HepG2 (cell line): Measurements from ENCODE around the gene CASKIN1. TPM values are rescaled to one million over a fixed set of nuclear protein-coding genes. Genes with fewer than 3 reads are reported as not detected.
"Not testable (repeated sequence)": the region's sequence is repeated elsewhere in the genome, so short reads cannot be mapped to it uniquely, and the experiment has no call there.

Experiments used
- CREB1 ChIP-seq, 2 experiments: fragments of 450-650 bp in 1 of 2; IDR thresholded peaks; 2 replicates each; pipeline ENCODE4 v1.6.1; 2016 to 2017; ENCODE audit warnings: control low read depth in 1 of 2, mild to moderate bottlenecking in 1 of 2, missing compliant biosample characterization in 1 of 2, missing genetic modification characterization in 1 of 2
- ERF ChIP-seq: IDR thresholded peaks from 2 replicates; pipeline ENCODE4 v1.6.1; 2018; ENCODE audit warnings: missing biosample characterization, missing genetic modification reagents
- ETV5 ChIP-seq: IDR thresholded peaks from 2 replicates; pipeline ENCODE4 v1.6.1; 2018; ENCODE audit warnings: missing biosample characterization, missing genetic modification reagents, inconsistent platforms, borderline replicate concordance
- GABPB1 ChIP-seq: IDR thresholded peaks from 2 replicates; pipeline ENCODE4 v1.6.1; 2016; ENCODE audit warnings: mild to moderate bottlenecking, missing genetic modification reagents, moderate library complexity, missing compliant biosample characterization
- GATAD1 ChIP-seq: IDR thresholded peaks from 2 replicates; pipeline ENCODE4 v1.6.1; 2016; ENCODE audit warnings: missing genetic modification reagents, missing compliant biosample characterization
- HOXA3 ChIP-seq: sonication (generic); formaldehyde crosslinking; IDR thresholded peaks from 2 replicates; pipeline ENCODE4 v1.5.0; 2020; ENCODE audit warnings: missing genetic modification reagents
- MAZ ChIP-seq, 2 experiments: sonication (generic) in 1 of 2; formaldehyde crosslinking in 1 of 2; IDR thresholded peaks; 2 replicates each; pipeline versions ENCODE4 v1.5.0 to v1.6.1; 2012 to 2020; ENCODE audit warnings: low read depth in 2 of 2, mild to moderate bottlenecking in 2 of 2, borderline replicate concordance in 1 of 2, improper control_type of control experiment in 1 of 2, low read length in 1 of 2, missing genetic modification reagents in 1 of 2, moderate library complexity in 1 of 2
- NR2F6 ChIP-seq, 2 experiments: IDR thresholded peaks; 2 replicates each; pipeline ENCODE4 v1.6.1; 2016; ENCODE audit warnings: antibody characterized with exemption in 1 of 2, mild to moderate bottlenecking in 1 of 2
- SAP130 ChIP-seq: IDR thresholded peaks from 2 replicates; pipeline ENCODE4 v1.6.1; 2016; ENCODE audit warnings: low read depth
- TAF1 ChIP-seq: sonication (generic); formaldehyde crosslinking; IDR thresholded peaks from 2 replicates; pipeline ENCODE4 v1.4.0; 2020; ENCODE audit warnings: missing genetic modification reagents
- YEATS4 ChIP-seq: sonication (generic); formaldehyde crosslinking; IDR thresholded peaks from 2 replicates; pipeline ENCODE4 v1.4.0; 2020; ENCODE audit warnings: missing genetic modification reagents, borderline replicate concordance
- ZFY ChIP-seq: sonication (generic); formaldehyde crosslinking; IDR thresholded peaks from 2 replicates; pipeline ENCODE4 v1.4.0; 2020; ENCODE audit warnings: missing genetic modification reagents
- ZMYM3 ChIP-seq: sonication (generic); formaldehyde crosslinking; IDR thresholded peaks from 2 replicates; pipeline ENCODE4 v1.5.1; 2020; ENCODE audit warnings: mild to moderate bottlenecking, missing genetic modification reagents
- polyA plus RNA-seq, 8 experiments: library from polyadenylated mRNA; depleted of rRNA in 3 of 8; stranded (reverse) in 7 of 8; unstranded in 1 of 8; fragments of >200 nt; fragmentation: Illumina TruSeq in 4 of 8; extraction: Trizol in 4 of 8; gene quantifications; 2 replicates each; pipeline versions ENCODE4 v1.2.1 to v1.2.3, GENCODE V29; 2011 to 2016; ENCODE audit warnings: low read depth in 4 of 8, missing spikeins in 1 of 8, mixed read lengths in 1 of 8; ENCODE audit not compliant: insufficient read depth in 1 of 8
- total RNA-seq, 5 experiments: library from RNA; depleted of rRNA; stranded (reverse); fragments of >200 nt; fragmentation: Illumina TruSeq; extraction: Trizol; gene quantifications; 2 replicates each; pipeline ENCODE4 v1.2.3, GENCODE V29; 2016; ENCODE audit warnings: low read depth in 1 of 5
- TF ChIP-seq, protein P1 (sequence below): sonication (generic); formaldehyde crosslinking; IDR thresholded peaks from 2 replicates; pipeline ENCODE4 v1.5.1; 2020; ENCODE audit warnings: missing genetic modification reagents, mild to moderate bottlenecking, borderline replicate concordance
- TF ChIP-seq, protein P2 (sequence below): sonication (generic); formaldehyde crosslinking; IDR thresholded peaks from 2 replicates; pipeline ENCODE4 v1.5.1; 2020; ENCODE audit warnings: mild to moderate bottlenecking, missing genetic modification reagents, moderate library complexity
- TF ChIP-seq, protein P3 (sequence below): IDR thresholded peaks from 2 replicates; pipeline ENCODE4 v1.6.1; 2018; ENCODE audit warnings: missing genetic modification reagents, mild to moderate bottlenecking, missing compliant biosample characterization
- TF ChIP-seq, protein P4 (sequence below): sonication (generic); formaldehyde crosslinking; IDR thresholded peaks from 2 replicates; pipeline ENCODE4 v1.9.0; 2022; ENCODE audit warnings: low read depth, missing genetic modification reagents
- TF ChIP-seq, protein P5 (sequence below): sonication (generic); formaldehyde crosslinking; IDR thresholded peaks from 2 replicates; pipeline ENCODE4 v1.4.0; 2020; ENCODE audit warnings: missing genetic modification reagents

The CASKIN1 gene
- total and polyA plus RNA-seq, 2 of the 13 experiments (the other 11 are each of a cell fraction or from before 2014, with no cell fraction given): 1.2 to 2.2 TPM

DNA sequence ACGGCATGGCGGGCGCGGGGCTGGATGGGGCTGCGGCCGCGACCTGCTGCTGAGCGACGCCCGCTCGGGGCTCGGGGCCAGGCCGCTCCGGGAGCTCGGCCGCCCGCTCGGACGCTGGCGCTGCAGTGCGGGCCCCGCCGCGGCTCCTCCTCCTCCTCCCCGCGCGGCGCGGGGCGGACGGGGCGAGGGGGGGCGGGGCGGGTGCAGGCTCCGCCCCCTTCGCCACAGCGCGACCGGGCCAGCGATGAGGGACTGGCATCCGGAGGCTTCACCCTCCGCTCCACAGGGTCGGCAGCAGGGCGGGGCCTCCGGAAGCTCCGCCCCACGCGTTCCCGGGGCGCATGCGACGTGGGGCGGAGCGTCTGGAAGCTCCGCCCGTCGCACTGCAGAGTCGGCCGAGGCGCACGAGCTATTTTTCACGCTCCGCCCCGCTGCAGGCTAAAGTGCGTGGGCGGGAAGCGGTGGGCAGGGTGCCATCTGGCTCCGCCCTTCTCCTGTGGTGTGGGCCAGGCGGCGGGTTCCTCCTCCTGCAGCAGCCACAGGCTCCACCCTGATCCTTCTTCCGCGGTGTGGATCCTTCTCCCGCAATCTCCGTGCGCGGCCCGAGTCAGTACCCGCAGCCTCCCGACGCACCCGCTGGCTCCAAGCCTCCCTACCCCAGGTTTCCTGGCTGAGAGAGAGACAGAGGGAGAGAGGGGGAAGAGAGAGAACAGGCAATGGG lies 60.5 kb downstream of the CASKIN1 start, which contains the start of gene PKD1 (continued):
- TF ChIP-seq, protein P1, sequence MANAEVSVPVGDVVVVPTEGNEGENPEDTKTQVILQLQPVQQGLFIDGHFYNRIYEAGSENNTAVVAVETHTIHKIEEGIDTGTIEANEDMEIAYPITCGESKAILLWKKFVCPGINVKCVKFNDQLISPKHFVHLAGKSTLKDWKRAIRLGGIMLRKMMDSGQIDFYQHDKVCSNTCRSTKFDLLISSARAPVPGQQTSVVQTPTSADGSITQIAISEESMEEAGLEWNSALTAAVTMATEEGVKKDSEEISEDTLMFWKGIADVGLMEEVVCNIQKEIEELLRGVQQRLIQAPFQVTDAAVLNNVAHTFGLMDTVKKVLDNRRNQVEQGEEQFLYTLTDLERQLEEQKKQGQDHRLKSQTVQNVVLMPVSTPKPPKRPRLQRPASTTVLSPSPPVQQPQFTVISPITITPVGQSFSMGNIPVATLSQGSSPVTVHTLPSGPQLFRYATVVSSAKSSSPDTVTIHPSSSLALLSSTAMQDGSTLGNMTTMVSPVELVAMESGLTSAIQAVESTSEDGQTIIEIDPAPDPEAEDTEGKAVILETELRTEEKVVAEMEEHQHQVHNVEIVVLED (CRISPR knock-in tag): peak; percentile 71
- TF ChIP-seq, protein P2, sequence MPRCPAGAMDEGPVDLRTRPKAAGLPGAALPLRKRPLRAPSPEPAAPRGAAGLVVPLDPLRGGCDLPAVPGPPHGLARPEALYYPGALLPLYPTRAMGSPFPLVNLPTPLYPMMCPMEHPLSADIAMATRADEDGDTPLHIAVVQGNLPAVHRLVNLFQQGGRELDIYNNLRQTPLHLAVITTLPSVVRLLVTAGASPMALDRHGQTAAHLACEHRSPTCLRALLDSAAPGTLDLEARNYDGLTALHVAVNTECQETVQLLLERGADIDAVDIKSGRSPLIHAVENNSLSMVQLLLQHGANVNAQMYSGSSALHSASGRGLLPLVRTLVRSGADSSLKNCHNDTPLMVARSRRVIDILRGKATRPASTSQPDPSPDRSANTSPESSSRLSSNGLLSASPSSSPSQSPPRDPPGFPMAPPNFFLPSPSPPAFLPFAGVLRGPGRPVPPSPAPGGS (CRISPR knock-in tag): 0 out of 2 replicates have a peak, but pooled peaks have one; percentile 40
- TF ChIP-seq ZMYM3 (CRISPR knock-in tag) (0 out of 2 replicates have a peak, but pooled peaks have one; percentile 2), GATAD1 (0 out of 2 replicates have a peak, but pooled peaks have one; percentile 10), NR2F6 (CRISPR knock-in tag; IDR thresholded peaks at IDR 0.05) (peak; percentile 32; the same call in 1 of the 2 replicates), ZFY (peak; percentile 50; the same call in 1 of the 2 replicates), ERF (CRISPR knock-in tag) (0 out of 2 replicates have a peak, but pooled peaks have one; percentile 40), MAZ (CRISPR knock-in tag; IDR thresholded peaks at IDR 0.05; ENCODE audit: low read depth) (peak; percentile 34; the same call in 1 of the 2 replicates), ETV5 (peak; percentile 24; the same call in 1 of the 2 replicates), YEATS4 (0 out of 2 replicates have a peak, but pooled peaks have one; percentile 23), SAP130 (CRISPR knock-in tag) (peak; percentile 82), CREB1 (IDR thresholded peaks at IDR 0.05) (0 out of 2 replicates have a peak, but pooled peaks have one; percentile 21), TAF1 (CRISPR knock-in tag) (peak; percentile 31; the same call in 1 of the 2 replicates), HOXA3 (CRISPR knock-in tag) (0 out of 2 replicates have a peak, but pooled peaks have one; percentile 20), GABPB1 (CRISPR knock-in tag) (peak; percentile 75)
- TF ChIP-seq, protein P3, sequence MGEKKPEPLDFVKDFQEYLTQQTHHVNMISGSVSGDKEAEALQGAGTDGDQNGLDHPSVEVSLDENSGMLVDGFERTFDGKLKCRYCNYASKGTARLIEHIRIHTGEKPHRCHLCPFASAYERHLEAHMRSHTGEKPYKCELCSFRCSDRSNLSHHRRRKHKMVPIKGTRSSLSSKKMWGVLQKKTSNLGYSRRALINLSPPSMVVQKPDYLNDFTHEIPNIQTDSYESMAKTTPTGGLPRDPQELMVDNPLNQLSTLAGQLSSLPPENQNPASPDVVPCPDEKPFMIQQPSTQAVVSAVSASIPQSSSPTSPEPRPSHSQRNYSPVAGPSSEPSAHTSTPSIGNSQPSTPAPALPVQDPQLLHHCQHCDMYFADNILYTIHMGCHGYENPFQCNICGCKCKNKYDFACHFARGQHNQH (CRISPR knock-in tag): 0 out of 2 replicates have a peak, but pooled peaks have one; percentile 35
- TF ChIP-seq NR2F6 (IDR thresholded peaks at IDR 0.05); MAZ (IDR thresholded peaks at IDR 0.05; ENCODE audit: borderline replicate concordance, low read depth, low read length); CREB1 (CRISPR knock-in tag; IDR thresholded peaks at IDR 0.05): not testable (repeated sequence)
- TF ChIP-seq, protein P4, sequence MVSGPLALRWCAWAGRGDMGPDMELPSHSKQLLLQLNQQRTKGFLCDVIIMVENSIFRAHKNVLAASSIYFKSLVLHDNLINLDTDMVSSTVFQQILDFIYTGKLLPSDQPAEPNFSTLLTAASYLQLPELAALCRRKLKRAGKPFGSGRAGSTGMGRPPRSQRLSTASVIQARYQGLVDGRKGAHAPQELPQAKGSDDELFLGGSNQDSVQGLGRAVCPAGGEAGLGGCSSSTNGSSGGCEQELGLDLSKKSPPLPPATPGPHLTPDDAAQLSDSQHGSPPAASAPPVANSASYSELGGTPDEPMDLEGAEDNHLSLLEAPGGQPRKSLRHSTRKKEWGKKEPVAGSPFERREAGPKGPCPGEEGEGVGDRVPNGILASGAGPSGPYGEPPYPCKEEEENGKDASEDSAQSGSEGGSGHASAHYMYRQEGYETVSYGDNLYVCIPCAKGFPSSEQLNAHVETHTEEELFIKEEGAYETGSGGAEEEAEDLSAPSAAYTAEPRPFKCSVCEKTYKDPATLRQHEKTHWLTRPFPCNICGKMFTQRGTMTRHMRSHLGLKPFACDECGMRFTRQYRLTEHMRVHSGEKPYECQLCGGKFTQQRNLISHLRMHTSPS (CRISPR knock-in tag): peak; percentile 47; the same call in 1 of the 2 replicates
- TF ChIP-seq, protein P5, sequence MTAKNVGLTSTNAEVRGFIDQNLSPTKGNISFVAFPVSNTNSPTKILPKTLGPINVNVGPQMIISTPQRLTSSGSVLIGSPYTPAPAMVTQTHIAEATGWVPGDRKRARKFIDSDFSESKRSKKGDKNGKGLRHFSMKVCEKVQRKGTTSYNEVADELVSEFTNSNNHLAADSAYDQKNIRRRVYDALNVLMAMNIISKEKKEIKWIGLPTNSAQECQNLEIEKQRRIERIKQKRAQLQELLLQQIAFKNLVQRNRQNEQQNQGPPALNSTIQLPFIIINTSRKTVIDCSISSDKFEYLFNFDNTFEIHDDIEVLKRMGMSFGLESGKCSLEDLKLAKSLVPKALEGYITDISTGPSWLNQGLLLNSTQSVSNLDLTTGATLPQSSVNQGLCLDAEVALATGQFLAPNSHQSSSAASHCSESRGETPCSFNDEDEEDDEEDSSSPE: peak; percentile 75
